ENCODE data around the gene BEAN1. TPM values are rescaled to one million over a fixed set of nuclear protein-coding genes. Genes with fewer than 3 reads are reported as not detected.

Gene BEAN1
- total and polyA plus RNA-seq, 12 donors: 0.11 to 0.54 (median 0.18) TPM; not detected in 2

DNA sequence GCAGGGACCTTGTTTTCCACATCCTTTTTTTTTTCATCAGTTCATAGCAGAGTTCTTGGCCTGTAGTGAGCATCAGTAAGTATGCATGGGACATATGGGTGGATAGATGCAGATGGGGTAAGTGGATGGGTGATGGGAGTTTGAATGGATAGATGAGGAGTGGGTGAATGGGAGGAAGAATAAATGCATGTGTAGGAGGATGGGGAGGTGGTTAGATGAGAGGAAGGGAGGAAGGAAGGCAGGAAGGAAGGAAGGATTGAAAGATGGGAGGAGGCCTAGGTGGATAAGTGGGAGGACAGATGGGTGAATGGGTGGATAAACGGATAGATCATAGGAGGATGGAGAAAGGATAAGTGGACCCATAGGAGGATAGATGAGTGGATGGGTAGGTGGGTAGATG, 3.9 kb upstream of the BEAN1 start:
- Histone ChIP-seq H3K27me3 (peaks cover 21% of the 10 kb centered on the region), H3K4me1 (replicated peaks in 1 of 2) (peaks cover 4 to 7% of the 10 kb centered on the region in 2 donors), H3K4me3 (no peak overlapping the region), H3K27ac (no peak overlapping the region), H3K9me3 (replicated peaks in 1 of 3) (no peaks in the 10 kb centered on the region), H3K36me3 (replicated peaks in 1 of 2) (no peaks in the 10 kb centered on the region)
- intact Hi-C loops (cut with DNase I): no loop called here
- 84 to 100% (median 89%) methylated on average over 1 of the region's 1 CpG for WGBS, 4 donors
- DNase-seq: no peak
- TF ChIP-seq, protein P1, sequence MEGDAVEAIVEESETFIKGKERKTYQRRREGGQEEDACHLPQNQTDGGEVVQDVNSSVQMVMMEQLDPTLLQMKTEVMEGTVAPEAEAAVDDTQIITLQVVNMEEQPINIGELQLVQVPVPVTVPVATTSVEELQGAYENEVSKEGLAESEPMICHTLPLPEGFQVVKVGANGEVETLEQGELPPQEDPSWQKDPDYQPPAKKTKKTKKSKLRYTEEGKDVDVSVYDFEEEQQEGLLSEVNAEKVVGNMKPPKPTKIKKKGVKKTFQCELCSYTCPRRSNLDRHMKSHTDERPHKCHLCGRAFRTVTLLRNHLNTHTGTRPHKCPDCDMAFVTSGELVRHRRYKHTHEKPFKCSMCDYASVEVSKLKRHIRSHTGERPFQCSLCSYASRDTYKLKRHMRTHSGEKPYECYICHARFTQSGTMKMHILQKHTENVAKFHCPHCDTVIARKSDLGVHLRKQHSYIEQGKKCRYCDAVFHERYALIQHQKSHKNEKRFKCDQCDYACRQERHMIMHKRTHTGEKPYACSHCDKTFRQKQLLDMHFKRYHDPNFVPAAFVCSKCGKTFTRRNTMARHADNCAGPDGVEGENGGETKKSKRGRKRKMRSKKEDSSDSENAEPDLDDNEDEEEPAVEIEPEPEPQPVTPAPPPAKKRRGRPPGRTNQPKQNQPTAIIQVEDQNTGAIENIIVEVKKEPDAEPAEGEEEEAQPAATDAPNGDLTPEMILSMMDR (IDR thresholded peaks at IDR 0.05): no peak
- TF ChIP-seq POLR2A (IDR thresholded peaks at IDR 0.05): no peak

DNA sequence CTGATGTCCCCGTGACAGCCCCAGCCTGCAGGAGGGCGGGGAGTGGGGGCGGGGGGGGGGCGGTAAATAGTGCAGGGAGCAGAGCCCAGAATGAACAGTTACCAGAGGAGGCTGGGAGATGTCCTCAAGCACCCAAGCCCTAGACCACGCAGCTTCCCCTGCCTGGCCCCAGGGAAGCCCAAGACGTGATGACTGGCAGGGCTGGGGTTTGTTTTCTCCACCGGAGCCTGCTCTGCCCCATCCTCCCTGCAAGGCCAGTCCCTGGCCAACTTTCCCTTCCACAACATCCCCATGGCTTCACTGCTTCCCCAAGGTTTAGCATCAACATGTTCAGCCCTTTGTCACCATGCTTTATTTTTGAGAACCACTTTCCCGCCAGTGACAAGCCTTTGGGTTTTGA, 1.4 kb upstream of the BEAN1 start:
- peaks cover 4 to 7% of the 10 kb centered on the region in 2 donors for H3K4me1 ChIP-seq (replicated peaks in 1 of 2)
- 18 to 43% (median 29%) methylated on average over 7 to 8 of the region's 8 CpGs for WGBS, 4 donors
- H3K27me3 ChIP-seq: peaks cover 29% of the 10 kb centered on the region
- no peak overlapping the region for H3K4me3 ChIP-seq
- H3K9me3 ChIP-seq (replicated peaks in 1 of 3): no peaks in the 10 kb centered on the region
- intact Hi-C loops (cut with DNase I): no loop called here
- DNase-seq: no peak
- no peak for TF ChIP-seq POLR2A (IDR thresholded peaks at IDR 0.05)
- TF ChIP-seq, protein P1 (IDR thresholded peaks at IDR 0.05): no peak
- no peaks in the 10 kb centered on the region for H3K36me3 ChIP-seq (replicated peaks in 1 of 2)
- H3K27ac ChIP-seq: no peak overlapping the region

DNA sequence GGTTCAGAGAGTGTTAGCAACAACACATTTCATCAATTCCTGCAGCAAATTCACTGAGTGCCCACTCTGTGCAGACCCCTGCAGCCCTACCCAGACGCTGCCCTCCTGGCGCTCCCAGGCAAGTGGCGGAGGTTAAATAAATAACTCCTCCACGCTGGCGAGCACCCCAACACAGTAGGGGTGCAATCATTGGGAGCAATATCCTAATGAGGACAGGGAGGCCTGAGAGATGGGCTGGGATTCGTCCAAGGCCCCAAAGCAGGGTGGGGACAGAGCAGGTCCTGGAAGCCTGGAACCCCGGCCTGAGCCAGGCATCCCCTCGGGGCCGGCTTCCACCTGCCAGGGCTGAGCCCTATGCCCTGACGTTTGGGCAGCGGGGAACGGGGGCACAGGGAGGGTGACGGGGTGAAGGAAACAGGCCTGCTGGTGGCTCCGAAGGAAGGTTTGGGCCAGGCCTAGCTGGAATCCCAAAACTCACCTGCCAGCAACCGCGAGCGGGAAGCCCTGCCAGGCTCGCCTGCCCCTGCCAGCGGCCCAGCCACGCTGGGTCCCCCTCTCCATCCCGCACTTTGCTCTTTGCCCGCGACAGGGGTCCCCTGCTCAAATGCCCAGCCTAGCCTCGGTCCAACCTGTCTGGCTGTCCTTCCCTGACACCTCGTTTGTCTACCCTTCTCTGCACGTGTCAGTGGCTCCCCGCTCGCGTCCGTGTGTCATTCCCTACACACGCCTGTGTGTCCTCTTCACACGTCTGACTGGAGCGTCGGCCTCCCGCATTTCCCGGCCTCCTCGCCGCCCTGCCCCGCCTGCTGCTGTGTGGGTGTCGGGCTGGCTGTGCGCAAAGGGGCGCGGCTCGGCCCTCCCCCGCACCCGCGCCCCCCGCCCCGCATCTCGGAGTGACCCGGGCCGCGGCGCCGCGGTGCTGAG, 721 bp upstream of the BEAN1 start:
- peak in 3 of 7 donors; percentile 8 to 30 (median 22) for DNase-seq
- Histone ChIP-seq H3K27me3 (peaks cover 29% of the 10 kb centered on the region), H3K36me3 (replicated peaks in 1 of 2) (no peaks in the 10 kb centered on the region), H3K4me3 (peak overlapping the region in 1 of 4 donors; percentile 45), H3K4me1 (replicated peaks in 1 of 2) (peaks cover 4 to 7% of the 10 kb centered on the region in 2 donors), H3K9me3 (replicated peaks in 1 of 3) (no peaks in the 10 kb centered on the region), H3K27ac (no peak overlapping the region)
- TF ChIP-seq POLR2A (IDR thresholded peaks at IDR 0.05): no peak
- TF ChIP-seq, protein P1 (IDR thresholded peaks at IDR 0.05): no peak
- intact Hi-C loops (cut with DNase I): no loop called here
- WGBS, 4 donors: 10 to 24% (median 13%) methylated on average over 21 to 56 of the region's 56 CpGs

DNA sequence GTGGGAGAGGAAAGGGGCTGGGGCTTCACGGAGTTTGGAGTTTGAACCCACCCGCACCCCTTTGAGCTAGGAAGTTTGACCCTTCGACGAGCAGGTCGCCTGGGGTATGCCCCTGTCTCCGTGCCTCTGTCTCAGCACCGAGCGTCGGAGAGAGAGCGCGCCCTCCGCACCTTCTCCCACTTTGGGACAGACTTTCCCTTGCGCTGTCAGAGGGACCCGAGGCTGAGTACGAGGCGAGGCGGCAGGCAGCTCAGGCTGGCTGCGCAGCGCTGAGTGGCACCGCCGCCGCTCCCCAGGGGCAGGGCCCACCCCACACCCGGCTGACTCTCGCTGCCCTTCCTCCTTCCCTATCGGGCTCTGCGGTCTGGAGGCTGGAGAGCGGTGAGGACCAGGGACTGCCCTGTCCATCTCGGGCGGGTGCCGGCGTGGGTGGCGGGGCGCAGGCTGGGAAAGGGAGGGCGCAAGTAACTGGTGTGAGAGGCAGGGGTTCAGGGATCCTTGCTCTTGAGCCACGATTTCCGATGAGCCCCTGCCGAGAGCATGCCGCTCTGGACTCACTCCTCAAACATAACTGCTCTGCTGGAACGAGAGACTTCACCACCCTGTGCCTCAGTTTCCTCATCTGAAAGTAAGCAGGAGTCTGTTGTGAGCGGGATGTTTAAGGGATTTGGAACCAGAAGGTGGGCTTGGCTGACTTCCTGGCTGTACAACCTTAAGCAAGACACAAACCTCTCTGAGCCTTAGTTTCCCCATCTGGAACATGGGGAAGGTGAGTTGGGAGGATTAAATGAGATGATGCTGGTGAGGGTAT, 981 bp downstream of the BEAN1 start:
- peak in 1 of 7 donors; percentile 12 for DNase-seq
- peaks cover 39% of the 10 kb centered on the region for H3K27me3 ChIP-seq
- H3K36me3 ChIP-seq (replicated peaks in 1 of 2): no peaks in the 10 kb centered on the region
- no peaks in the 10 kb centered on the region for H3K9me3 ChIP-seq (replicated peaks in 1 of 3)
- peak overlapping the region in 1 of 4 donors; percentile 61 for H3K4me3 ChIP-seq
- intact Hi-C loops (cut with DNase I): no loop called here
- WGBS, 4 donors: 6 to 40% (median 23%) methylated on average over 1 to 40 of the region's 40 CpGs
- no peak for TF ChIP-seq POLR2A (IDR thresholded peaks at IDR 0.05)
- TF ChIP-seq, protein P1 (IDR thresholded peaks at IDR 0.05): no peak
- H3K4me1 ChIP-seq (replicated peaks in 1 of 2): peaks cover 4 to 7% of the 10 kb centered on the region in 2 donors
- no peak overlapping the region for H3K27ac ChIP-seq

Data from adrenal gland (tissue), 12 donors.